ENCODE measurements around the gene SEC14L5.
A peak's percentile ranks its signal among the peaks of the same experiment; 100 is the strongest.

Gene SEC14L5

DNA sequence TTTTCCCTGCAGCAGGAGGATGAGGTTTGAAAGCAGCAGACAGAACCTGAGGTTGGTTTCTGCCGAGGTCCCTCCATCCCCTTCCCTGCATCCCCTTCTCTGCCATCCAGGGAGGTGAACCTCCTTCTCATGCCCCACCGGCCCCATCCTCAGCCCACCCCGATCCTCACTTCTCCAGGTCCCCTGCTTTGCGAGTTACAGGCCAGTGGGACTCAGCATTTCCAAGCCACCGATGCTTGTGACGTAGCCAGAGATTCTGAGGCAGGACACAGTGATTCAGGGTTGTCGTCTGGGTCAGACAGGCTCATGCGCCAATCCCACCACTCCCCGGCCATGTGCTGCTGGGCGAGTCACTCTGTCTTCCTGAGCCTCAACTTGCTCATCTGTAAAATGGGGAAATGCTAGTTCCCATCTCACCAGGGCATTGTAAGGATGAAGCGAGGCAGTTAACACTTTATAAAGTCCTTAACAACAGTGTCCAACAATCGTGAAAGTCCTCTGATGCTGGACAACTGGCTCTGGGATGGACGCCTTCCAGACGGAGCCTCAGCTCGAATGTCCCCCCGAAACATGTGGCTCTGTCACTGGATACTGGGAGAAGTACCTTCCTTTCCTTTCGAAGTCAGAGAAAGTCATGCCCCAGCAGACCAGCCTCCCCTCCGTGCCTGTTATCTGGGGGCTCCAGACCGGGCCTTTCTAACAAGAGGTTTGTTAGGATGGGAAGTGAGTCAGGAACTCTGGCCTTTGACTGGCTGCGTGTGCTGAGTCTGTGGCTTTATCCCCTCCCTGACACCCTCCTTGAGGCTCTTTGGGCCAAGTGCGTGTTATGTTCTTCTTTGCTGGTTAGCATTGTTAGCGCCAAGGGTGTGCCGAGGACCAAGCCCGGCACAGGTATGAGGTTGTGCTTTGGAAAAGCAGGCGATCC, 21.9 kb downstream of the SEC14L5 start:
- in situ Hi-C loops (cut with MboI; ENCODE audit: low pct_unique_long_range_greater_than_20kb, low sequenced_read_pairs) = no loop called here

DNA sequence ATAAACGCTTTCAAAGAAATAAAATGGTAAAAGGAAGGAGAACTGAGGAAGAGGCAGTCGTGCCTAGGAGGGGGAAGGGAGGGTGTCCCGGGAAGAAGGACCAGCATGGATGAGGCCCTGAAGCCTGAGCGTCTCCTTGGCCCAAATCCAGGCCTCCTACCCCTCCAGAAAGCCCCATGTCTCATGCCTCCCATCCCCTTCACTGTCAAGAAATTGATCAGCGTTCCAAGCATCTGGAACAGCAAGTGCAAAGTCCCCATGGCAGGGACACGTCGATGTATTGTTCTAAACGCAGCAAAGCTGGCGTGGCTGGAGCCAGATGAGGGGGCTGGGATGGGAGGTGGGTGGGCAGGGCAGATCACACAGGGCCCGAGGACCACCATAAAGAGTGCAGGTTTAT, 22.6 kb downstream of the SEC14L5 start:
- no peak for DNase-seq
- in situ Hi-C loops (cut with MboI; ENCODE audit: low pct_unique_long_range_greater_than_20kb, low sequenced_read_pairs) = no loop called here

More for the DNA sequence above, 21.9 kb downstream of the SEC14L5 start:
- DNase-seq = no peak

DNA sequence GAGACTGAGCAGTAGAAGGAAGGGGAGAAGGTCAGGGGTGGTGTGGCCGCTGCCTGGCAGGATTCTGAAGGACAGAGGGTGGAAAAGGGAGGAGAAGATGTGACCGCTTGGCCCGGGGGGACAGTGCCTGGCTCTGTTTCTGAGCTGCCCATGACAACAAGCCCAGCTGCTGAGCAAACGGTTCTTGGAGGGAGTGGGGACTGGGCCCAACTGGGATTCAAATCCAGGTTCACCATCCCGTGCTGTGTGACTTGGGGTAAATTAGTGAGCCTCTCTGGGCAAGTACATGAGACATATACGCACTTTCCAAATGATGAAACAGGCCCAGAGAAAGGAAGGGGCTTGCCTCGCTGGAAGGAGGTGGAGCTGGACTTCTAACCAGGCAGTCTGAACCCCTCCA, 23.3 kb downstream of the SEC14L5 start:
- in situ Hi-C loops (cut with MboI; ENCODE audit: low pct_unique_long_range_greater_than_20kb, low sequenced_read_pairs) = no loop called here
- DNase-seq = no peak

DNA sequence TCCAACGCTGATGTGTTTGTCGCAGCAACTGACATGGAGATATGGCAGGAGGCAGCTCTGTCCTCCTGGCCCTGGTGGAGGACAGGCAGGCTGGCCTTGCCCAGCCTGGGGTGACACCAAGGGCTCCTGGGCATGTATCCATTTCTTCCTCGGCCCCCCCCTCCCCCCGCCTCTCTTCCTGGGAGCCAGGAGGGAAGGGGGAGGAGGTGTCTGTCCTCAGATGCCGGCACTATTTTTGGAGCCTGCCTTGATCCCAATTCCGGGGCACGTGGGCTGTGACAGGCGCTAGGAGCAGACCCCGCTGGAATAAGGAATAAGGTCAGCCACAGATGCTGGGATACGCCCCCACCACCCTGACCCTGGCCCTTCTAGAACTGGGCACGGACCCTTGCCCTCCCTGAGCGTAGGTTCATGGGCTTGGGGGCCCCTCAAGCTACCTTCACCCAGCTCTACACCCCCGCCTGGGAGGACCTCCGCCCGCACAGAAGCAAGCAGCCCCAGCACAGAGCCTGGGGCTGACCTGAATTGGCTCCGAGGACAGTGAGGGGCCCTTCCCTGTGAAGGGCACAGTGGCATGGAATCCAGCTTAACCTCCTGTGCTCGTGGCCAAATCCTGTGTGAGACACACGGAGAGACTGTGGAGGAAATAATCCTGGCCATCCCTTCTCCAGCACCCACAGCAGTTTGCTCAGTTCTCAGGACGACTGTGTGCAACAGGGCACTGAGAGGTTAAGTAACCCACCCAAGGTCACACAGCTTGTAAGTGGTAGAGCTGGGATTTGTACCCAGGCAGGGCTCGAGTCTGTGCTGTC, 24.1 kb downstream of the SEC14L5 start:
- in situ Hi-C loops (cut with MboI; ENCODE audit: low pct_unique_long_range_greater_than_20kb, low sequenced_read_pairs) = no loop called here
- no peak for DNase-seq

DNA sequence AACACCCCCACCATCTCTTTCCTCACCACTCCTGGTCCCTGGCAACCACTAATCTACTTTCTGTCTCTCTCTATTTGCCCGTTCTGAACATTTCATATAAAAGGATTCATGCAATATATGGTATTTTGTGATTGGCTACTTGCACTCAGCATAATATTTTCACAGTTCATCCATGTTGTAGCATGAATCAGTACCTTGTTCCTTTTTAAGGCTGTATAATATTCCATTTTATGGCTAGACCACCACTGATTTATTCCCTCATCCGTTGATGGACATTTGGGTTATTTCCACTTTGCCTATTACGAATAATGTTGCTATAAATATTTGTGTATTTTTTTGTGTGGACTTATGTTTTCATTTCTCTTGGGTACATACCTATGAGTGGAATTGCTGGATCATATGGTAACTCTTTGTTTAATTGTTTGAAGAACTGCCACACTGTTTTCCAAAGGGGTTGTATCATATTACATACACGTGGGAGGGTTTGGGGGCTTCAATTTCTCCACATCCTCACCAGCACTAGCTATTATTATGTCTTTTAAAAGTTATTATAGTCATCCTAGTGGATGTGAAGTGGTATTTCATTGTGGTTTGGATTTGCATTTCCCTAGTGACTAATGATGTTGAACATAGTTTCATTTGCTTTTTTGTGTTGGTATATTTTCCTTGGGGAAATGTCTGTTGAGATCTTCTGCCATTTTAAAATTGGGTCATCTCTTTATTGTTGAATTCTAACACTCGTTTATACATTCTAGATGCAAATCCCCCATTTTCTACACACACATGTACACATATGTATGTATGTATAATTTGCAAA, 26.3 kb downstream of the SEC14L5 start:
- DNase-seq = no peak
- in situ Hi-C loops (cut with MboI; ENCODE audit: low pct_unique_long_range_greater_than_20kb, low sequenced_read_pairs) = no loop called here

DNA sequence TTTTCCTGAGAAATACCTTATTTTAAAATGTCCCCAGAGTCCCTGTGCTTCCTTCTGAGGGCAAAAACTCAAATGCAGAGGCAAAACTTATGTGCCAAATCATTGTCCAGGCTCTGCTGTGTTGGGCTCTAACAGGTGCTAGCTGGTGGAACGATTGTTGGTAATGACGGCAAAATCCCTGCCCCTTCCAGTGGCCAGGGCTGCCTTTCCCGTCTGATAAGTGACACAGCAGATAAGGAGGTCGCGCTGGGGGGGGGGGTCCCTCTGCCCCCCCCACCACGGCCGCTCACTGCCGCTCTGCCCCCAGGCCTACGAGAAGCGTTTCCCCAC, 29.1 kb downstream of the SEC14L5 start:
- in situ Hi-C loops (cut with MboI; ENCODE audit: low pct_unique_long_range_greater_than_20kb, low sequenced_read_pairs) = no loop called here
- DNase-seq = no peak

DNA sequence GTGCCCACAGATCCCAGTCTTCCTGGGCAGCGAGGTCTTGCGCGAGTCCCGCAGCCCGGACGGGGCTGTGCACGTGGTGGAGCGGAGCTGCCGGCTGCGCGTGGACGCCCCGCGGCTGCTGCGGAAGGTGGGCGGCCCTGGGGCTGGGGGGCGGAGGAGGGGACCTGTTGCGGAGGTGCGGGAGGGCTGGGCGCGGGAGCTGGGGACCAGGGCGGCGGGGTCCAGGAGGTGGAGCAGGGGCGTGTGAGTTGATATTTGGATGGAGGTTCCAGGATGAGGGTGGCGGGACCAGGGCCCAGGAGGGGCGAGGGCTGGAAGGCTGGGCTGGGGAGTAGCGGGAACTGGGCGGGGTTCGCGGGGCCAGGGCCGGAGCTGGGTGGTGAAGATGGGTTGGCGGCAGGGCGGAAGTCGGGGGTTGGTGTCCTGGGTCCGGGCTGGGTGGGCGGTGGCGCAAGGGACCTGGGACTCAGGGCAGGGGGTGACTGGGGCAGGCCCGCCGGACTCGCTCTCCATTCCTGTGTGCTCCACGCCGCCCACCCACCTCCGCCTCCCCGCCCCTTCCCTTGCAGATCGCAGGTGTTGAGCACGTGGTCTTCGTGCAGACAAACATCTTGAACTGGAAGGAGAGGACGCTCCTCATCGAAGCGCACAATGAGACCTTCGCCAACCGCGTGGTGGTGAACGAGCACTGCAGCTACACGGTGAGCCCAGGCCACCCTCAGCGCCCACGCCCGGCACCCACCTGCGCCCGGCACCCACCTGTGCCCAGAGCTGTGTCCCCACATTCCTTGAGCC, 29.6 kb downstream of the SEC14L5 start:
- in situ Hi-C loops (cut with MboI; ENCODE audit: low pct_unique_long_range_greater_than_20kb, low sequenced_read_pairs) = no loop called here

DNA sequence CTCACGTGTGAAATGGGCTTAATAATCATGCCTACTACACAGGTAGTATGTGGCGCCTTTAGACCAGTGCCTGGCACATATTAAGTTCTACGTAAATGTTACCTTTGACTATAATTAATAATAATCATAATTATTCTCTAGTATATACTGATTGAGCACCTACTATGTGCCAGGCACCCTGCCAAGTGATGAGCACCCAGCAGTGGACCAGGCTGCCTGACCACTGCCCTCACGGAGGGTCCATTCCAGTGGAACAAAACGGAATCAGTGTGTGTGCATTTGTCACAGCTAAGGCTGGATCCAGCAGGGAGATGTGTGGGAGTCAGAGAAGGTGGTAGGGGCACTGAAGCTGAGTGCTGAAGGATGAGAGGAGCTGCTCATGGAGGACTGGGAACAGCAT, 30.5 kb downstream of the SEC14L5 start:
- no peak for DNase-seq
- in situ Hi-C loops (cut with MboI; ENCODE audit: low pct_unique_long_range_greater_than_20kb, low sequenced_read_pairs) = no loop called here

More for the DNA sequence above, 29.6 kb downstream of the SEC14L5 start:
- no peak for DNase-seq

DNA sequence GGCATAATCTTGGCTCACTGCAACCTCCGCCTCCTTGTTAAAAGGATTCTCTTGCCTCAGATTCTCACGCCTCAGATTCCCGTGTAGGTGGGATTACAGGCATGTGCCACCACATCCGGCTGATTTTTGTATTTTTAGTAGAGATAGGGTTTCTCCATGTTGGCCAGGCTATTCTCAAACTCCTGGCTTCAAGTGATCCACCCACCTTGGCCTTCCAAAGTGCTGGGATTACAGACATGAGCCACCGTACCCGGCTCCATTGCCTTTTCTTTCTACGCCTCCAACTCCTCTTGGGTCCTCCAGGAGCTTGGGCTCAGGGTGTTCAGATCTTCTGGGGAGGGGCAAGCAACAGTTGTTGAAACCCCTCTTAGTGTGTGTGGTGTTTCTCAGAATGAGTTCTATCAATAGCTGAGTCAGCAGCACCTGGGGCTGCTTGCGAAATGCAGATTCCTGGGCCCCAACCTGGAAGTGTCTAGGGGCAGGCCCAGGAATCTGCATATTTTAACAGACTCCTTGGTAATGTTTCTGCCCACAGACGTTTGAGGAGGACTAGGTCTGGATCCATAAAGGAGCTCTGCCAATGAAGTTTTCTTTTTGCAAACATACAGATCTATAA, 31.4 kb downstream of the SEC14L5 start:
- in situ Hi-C loops (cut with MboI; ENCODE audit: low pct_unique_long_range_greater_than_20kb, low sequenced_read_pairs) = no loop called here
- DNase-seq = no peak

DNA sequence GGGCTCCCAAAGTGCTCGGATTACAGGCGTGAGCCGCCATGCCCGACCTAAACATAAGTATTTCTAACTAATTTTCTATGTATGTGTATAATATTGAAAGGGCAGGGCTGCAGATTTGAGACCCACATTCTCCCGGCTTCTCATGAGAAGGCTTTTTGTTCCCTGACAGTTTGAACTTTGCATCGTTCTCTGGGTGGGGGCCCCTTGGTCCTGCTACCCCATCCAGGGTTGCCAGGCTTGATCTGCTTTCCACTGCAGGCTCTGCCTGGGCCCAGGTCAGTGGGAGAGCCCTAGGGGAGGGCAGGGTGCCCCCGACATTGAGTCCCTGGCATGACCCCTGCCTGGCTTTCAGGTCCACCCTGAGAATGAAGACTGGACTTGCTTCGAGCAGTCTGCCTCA, 32.3 kb downstream of the SEC14L5 start:
- no peak for DNase-seq
- in situ Hi-C loops (cut with MboI; ENCODE audit: low pct_unique_long_range_greater_than_20kb, low sequenced_read_pairs) = no loop called here

DNA sequence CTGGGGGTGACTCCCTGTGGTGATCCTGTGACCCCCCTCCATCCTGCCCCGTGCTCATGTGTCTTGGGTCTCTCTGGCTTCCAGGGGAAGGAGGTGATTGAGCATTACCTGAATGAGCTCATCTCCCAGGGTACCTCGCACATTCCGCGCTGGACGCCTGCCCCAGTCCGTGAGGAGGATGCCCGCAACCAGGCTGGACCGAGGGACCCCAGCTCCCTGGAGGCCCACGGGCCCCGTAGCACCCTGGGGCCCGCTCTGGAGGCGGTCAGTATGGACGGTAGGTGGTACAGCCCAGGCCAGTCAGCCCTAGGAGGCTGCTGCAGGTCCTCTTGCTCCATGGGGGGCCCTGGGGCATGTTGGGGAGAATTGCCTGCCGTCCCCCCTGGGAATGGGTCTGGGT, 33.6 kb downstream of the SEC14L5 start:
- DNase-seq = no peak
- in situ Hi-C loops (cut with MboI; ENCODE audit: low pct_unique_long_range_greater_than_20kb, low sequenced_read_pairs) = no loop called here

DNA sequence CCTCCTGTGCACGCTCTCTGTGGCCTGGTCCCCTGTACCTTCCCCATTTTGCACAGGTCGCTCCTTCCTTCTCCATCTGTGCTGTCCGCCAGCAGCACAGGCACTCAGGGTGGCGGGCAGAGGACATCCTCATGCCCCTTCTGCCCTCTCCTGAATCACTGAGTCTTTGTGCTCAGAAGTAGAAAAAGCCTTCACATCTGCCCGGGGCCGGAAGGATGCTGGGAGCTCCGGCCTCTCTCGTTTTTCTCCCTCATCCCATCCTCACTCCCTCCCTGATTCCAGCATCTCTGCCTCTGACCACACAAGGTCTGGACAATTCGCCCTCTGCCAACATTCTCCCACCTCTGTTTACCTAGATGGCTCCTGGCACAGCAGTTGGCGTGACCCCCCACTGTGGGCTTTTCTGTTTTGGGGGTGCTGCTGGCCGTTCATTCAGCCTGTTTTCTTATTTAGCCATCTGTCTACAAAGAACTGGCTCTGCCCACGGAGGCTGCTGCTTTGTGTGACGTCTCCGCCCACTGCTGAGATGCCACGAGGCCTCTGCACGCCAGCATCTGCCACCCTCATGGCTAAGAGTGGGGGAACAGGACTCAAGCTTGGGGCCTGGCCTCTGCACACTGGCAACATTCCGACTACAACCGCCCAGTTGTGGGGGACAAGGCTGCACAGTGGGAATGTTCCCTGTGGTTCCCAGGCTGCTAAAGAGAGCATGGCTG, 36.7 kb downstream of the SEC14L5 start:
- in situ Hi-C loops (cut with MboI; ENCODE audit: low pct_unique_long_range_greater_than_20kb, low sequenced_read_pairs) = no loop called here
- no peak for DNase-seq

DNA sequence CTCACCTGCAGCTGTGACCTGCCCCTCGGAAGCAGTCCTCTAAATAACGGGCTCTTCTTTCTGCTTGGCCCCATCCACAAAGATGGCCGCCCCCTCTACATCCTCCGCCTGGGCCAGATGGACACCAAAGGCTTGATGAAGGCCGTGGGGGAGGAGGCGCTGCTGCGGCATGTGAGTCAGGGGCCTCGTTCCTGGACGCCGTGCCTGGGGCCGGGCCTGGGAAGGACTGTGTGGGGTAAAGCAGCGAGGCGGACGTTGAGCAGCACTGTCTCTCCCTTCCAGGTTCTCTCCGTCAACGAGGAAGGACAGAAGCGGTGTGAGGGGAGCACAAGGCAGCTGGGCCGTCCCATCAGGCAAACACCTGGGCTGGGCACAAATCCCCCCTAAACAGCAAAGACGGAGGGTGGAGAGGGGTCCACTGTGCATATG, 42.5 kb downstream of the SEC14L5 start:
- no peak for DNase-seq

DNA sequence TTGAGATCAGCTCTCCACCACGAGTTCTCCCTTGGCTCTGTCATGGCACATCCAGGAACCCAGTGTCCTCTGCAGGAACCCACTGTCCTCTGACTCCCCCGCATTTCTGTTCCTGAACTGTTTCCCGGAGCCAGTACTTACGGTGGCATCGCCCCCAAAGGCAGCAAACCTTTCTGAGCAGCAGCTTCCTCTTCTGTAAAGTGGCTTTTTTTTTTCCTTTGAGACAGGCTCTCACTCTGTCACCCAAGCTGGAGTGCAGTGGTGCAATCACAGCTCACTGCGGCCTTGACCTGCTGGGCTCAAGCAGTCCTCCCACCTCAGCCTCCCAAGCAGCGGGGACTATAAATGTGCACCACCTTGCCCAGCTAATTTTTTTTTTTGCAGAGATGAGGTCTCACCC, 43.4 kb downstream of the SEC14L5 start:
- DNase-seq = peak; percentile 83
- in situ Hi-C loops (cut with MboI; ENCODE audit: low pct_unique_long_range_greater_than_20kb, low sequenced_read_pairs) = no loop called here

More for the DNA sequence above, 42.5 kb downstream of the SEC14L5 start:
- in situ Hi-C loops (cut with MboI; ENCODE audit: low pct_unique_long_range_greater_than_20kb, low sequenced_read_pairs) = no loop called here

DNA sequence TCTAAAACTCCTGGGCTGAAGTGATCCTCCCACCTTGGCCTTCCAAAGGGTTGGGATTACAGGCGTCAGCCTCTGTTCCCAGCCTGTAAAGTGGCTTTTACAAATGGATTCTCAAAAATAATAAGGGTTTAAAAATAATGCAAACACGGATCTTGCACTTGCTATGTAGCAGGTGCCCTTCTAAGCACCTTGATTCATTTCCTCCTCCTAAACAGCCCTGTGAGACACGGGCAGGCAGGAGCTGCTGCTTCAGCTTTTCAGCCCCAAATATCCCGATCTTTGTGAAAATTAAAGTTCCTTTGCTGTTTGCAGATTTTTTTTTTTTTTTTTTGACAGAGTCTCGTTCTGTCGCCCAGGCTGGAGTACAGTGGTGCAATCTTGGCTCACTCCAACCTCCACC, 43.9 kb downstream of the SEC14L5 start:
- no peak for DNase-seq
- in situ Hi-C loops (cut with MboI; ENCODE audit: low pct_unique_long_range_greater_than_20kb, low sequenced_read_pairs) = no loop called here

DNA sequence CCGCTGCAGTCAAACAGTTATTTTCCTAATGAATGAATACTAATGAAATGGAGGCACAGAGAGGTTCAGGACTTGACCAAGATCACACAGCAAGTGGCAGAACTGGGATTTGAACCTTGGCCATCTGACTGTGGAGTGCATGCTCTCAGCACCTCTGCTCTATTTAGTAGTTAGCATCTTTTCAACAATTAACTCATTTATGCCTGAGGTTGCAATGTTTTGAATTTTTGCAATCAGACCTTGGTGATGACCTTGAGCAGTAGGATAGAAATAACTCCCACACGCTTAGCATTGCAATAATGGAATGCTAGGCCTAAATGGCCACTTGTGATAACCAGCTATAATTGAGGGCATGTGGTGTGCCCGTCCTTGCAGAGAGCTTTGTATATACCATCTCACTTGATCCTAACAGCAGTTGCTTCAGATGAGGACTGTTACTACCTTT, 44.6 kb downstream of the SEC14L5 start:
- no peak for DNase-seq
- in situ Hi-C loops (cut with MboI; ENCODE audit: low pct_unique_long_range_greater_than_20kb, low sequenced_read_pairs) = no loop called here

DNA sequence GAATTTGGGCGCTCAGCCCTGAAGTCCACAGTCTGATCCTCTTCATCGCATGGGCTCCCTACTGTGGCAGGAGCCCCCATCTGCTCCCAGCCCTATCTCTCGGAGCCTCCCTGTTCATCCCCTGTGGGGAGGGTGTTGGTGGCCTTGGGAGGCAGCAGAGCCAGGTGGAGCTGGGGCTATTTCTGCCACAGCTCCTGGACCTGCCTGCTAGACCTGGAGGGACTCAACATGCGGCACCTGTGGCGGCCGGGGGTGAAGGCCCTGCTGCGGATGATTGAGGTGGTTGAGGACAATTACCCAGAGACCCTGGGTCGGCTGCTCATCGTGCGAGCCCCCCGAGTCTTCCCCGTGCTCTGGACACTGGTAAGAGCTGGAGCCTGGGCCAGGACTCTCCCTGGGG, 45.1 kb downstream of the SEC14L5 start:
- in situ Hi-C loops (cut with MboI; ENCODE audit: low pct_unique_long_range_greater_than_20kb, low sequenced_read_pairs) = no loop called here

DNA sequence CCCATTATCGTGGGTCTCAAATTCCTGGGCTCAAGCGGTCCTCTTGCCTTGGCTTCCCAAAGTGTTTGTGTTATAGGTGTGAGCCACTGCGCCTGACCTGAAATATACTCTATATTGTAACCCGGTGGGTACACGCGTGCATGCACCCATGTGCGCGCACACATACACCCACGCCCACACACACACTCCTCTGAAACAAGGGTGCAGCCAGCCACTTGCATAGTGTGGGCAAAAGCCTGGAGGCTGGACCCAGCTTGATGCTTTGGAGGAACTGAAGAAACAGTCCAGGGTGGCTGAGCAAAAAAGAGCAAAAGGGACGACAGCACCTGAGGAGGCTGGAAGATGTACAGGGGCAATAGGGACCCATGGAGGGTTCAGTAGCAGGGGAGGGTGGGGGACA, 45.7 kb downstream of the SEC14L5 start:
- no peak for DNase-seq
- in situ Hi-C loops (cut with MboI; ENCODE audit: low pct_unique_long_range_greater_than_20kb, low sequenced_read_pairs) = no loop called here

More for the DNA sequence above, 45.1 kb downstream of the SEC14L5 start:
- DNase-seq = no peak

Measured in KBM-7 (cell line).